Parathyroid adenoma (tissue), 2 donors: ENCODE data around the gene CCT6B.

Experiments
- H2AFZ ChIP-seq: fragments of 300-600 bp; sonication (generic); one replicate; pipeline ENCODE4 v1.7.0; 2017; ENCODE audit warnings: antibody characterized with exemption, mild to moderate bottlenecking
- H3K27ac ChIP-seq: fragments of 300-600 bp; sonication (generic); one replicate; pipeline ENCODE4 v1.7.0; 2017
- H3K27me3 ChIP-seq: fragments of 300-600 bp; sonication (generic); one replicate; pipeline ENCODE4 v1.7.0; 2017; ENCODE audit warnings: low read length; ENCODE audit not compliant: control insufficient read depth, insufficient read depth
- H3K36me3 ChIP-seq: fragments of 300-600 bp; sonication (generic); one replicate; pipeline ENCODE4 v1.7.0; 2017; ENCODE audit warnings: low read length; ENCODE audit not compliant: control insufficient read depth, insufficient read depth
- H3K4me1 ChIP-seq: fragments of 300-600 bp; sonication (generic); one replicate; pipeline ENCODE4 v1.7.0; 2017; ENCODE audit warnings: control low read depth
- H3K4me2 ChIP-seq: fragments of 300-600 bp; sonication (generic); one replicate; pipeline ENCODE4 v1.7.0; 2017; ENCODE audit warnings: low read length
- H3K4me3 ChIP-seq: fragments of 300-600 bp; sonication (generic); one replicate; pipeline ENCODE4 v1.7.0; 2017; ENCODE audit warnings: low read depth, low read length
- H3K79me2 ChIP-seq: fragments of 300-600 bp; sonication (generic); one replicate; pipeline ENCODE4 v1.7.0; 2017; ENCODE audit warnings: control low read depth
- H3K9ac ChIP-seq: fragments of 300-600 bp; sonication (generic); one replicate; pipeline ENCODE4 v1.7.0; 2017; ENCODE audit warnings: mild to moderate bottlenecking
- H3K9me3 ChIP-seq: fragments of 300-600 bp; sonication (generic); one replicate; pipeline ENCODE4 v1.7.0; 2017; ENCODE audit warnings: low read length; ENCODE audit not compliant: control insufficient read depth
- CTCF ChIP-seq: fragments of 300-600 bp; sonication (generic); IDR thresholded peaks from one replicate; pipeline ENCODE4 v1.7.0; 2017; ENCODE audit warnings: antibody characterized with exemption, mild to moderate bottlenecking
- donor health status: primary hyperparathyroidism.

CCT6B gene

GRCh38 chr17:34981538-34982241, 20.4 kb upstream of the CCT6B start:
- Histone ChIP-seq H2AFZ (peak overlapping the region; percentile 94), H3K27me3 (no peaks in the 10 kb centered on the region), H3K4me2 (peak overlapping the region; percentile 61), H3K9me3 (no peaks in the 10 kb centered on the region), H3K9ac (peak overlapping the region; percentile 68), H3K4me1 (peaks cover 10% of the 10 kb centered on the region), H3K27ac (peak overlapping the region; percentile 86), H3K4me3 (peak overlapping the region; percentile 66), H3K36me3 (no peaks in the 10 kb centered on the region), H3K79me2 (peaks cover 10% of the 10 kb centered on the region)
- no peak for TF ChIP-seq CTCF

GRCh38 chr17:34980681-34981537, 19.6 kb upstream of the CCT6B start:
- H3K27me3 ChIP-seq = no peaks in the 10 kb centered on the region
- H3K36me3 ChIP-seq = no peaks in the 10 kb centered on the region
- peak; percentile 56 for TF ChIP-seq CTCF
- peaks cover 10% of the 10 kb centered on the region for H3K79me2 ChIP-seq
- H3K4me2 ChIP-seq = peak overlapping the region; percentile 61
- peak overlapping the region; percentile 66 for H3K4me3 ChIP-seq
- H3K4me1 ChIP-seq = peaks cover 10% of the 10 kb centered on the region
- H2AFZ ChIP-seq = peak overlapping the region; percentile 94
- peak overlapping the region; percentile 68 for H3K9ac ChIP-seq
- peak overlapping the region; percentile 86 for H3K27ac ChIP-seq
- H3K9me3 ChIP-seq = no peaks in the 10 kb centered on the region

- Histone ChIP-seq H3K9me3 (no peaks in the 10 kb centered on the region), H3K4me2 (peak within 1 kb of the TSS; percentile 86), H3K4me1 (peaks cover 10% of the 10 kb centered on the region), H2AFZ (peak within 1 kb of the TSS; percentile 94), H3K79me2 (peaks cover 10% of the 10 kb centered on the region), H3K9ac (peak within 1 kb of the TSS; percentile 68), H3K27ac (peak within 1 kb of the TSS; percentile 86), H3K4me3 (peak within 1 kb of the TSS; percentile 66), H3K36me3 (no peaks in the 10 kb centered on the region), H3K27me3 (no peaks in the 10 kb centered on the region)
- no peak for TF ChIP-seq CTCF
Measured at GRCh38 chr17:34980353-34980680, 19.1 kb upstream of the CCT6B start, which contains the start of gene LIG3. LIG3 (plus strand) TSS chr17:34980512; CDS start chr17:34983006, 2,494 bp downstream.

GRCh38 chr17:34979650-34980352, 18.5 kb upstream of the CCT6B start:
- no peak for TF ChIP-seq CTCF
- Histone ChIP-seq H3K4me1 (peaks cover 10% of the 10 kb centered on the region), H2AFZ (peak overlapping the region; percentile 94), H3K9ac (peak overlapping the region; percentile 41), H3K36me3 (no peaks in the 10 kb centered on the region), H3K27me3 (no peaks in the 10 kb centered on the region), H3K4me3 (peak overlapping the region; percentile 66), H3K9me3 (no peaks in the 10 kb centered on the region), H3K27ac (peak overlapping the region; percentile 86), H3K79me2 (peaks cover 10% of the 10 kb centered on the region), H3K4me2 (peak overlapping the region; percentile 86)
